DMS 273 (cell line): ENCODE results near the gene TUBA4A.

Source experiments
- DNase-seq: peaks from one replicate; lab custom pipeline; 2025; ENCODE audit not compliant: unreplicated experiment; lab: John Stamatoyannopoulos, UW

Gene TUBA4A

GRCh38 chr2:219244789-219245147 lies 8.9 kb downstream of the TUBA4A start:
- DNase-seq = no peak

GRCh38 chr2:219243291-219243761 lies 10.4 kb downstream of the TUBA4A start:
- DNase-seq = no peak

- no peak for DNase-seq
These were observed 19.4 kb downstream of the TUBA4A start for GRCh38 chr2:219234331-219234730.

- DNase-seq = peak; percentile 76
These were observed 23.6 kb downstream of the TUBA4A start for GRCh38 chr2:219230059-219230540.

- DNase-seq = peak; percentile 99
These were observed 24.2 kb downstream of the TUBA4A start, which contains the start of the genes ANKZF1 and ATG9A for GRCh38 chr2:219229305-219230058. Gene ANKZF1 (plus strand): TSS chr2:219229806. CDS start chr2:219230258, 452 bp downstream. Gene ATG9A (minus strand): TSS chr2:219229636. CDS start chr2:219228024, 1,612 bp downstream.

- no peak for DNase-seq
These were observed 24.8 kb downstream of the TUBA4A start for GRCh38 chr2:219228911-219229304.

- DNase-seq = peak; percentile 42
These were observed 25.4 kb downstream of the TUBA4A start for GRCh38 chr2:219228041-219228910.

- no peak for DNase-seq
These were observed 28.4 kb downstream of the TUBA4A start for GRCh38 chr2:219225350-219225749.

GRCh38 chr2:219223831-219224610 lies 29.7 kb downstream of the TUBA4A start:
- DNase-seq = no peak

- peak; percentile 83 for DNase-seq
These were observed 31.7 kb downstream of the TUBA4A start for GRCh38 chr2:219221957-219222518.

- DNase-seq = peak; percentile 28
These were observed 32.9 kb downstream of the TUBA4A start for GRCh38 chr2:219220652-219221402.

GRCh38 chr2:219219784-219220532 lies 33.8 kb downstream of the TUBA4A start:
- DNase-seq = no peak

- DNase-seq = peak; percentile 97
These were observed 34.7 kb downstream of the TUBA4A start, which contains the start of gene ABCB6 for GRCh38 chr2:219218732-219219701. Gene ABCB6 (minus strand): TSS chr2:219218958. CDS start chr2:219218673, 285 bp downstream.

- peak; percentile 94 for DNase-seq
These were observed 35.4 kb downstream of the TUBA4A start for GRCh38 chr2:219218217-219218731.

- DNase-seq = no peak
These were observed 37.2 kb downstream of the TUBA4A start for GRCh38 chr2:219216535-219216915.

- DNase-seq = no peak
These were observed 37.7 kb downstream of the TUBA4A start for GRCh38 chr2:219215871-219216534.

GRCh38 chr2:219214786-219215185 lies 38.9 kb downstream of the TUBA4A start:
- no peak for DNase-seq
